ENCODE data around the gene TREX2.

Gene TREX2, protein sequence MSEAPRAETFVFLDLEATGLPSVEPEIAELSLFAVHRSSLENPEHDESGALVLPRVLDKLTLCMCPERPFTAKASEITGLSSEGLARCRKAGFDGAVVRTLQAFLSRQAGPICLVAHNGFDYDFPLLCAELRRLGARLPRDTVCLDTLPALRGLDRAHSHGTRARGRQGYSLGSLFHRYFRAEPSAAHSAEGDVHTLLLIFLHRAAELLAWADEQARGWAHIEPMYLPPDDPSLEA

DNA sequence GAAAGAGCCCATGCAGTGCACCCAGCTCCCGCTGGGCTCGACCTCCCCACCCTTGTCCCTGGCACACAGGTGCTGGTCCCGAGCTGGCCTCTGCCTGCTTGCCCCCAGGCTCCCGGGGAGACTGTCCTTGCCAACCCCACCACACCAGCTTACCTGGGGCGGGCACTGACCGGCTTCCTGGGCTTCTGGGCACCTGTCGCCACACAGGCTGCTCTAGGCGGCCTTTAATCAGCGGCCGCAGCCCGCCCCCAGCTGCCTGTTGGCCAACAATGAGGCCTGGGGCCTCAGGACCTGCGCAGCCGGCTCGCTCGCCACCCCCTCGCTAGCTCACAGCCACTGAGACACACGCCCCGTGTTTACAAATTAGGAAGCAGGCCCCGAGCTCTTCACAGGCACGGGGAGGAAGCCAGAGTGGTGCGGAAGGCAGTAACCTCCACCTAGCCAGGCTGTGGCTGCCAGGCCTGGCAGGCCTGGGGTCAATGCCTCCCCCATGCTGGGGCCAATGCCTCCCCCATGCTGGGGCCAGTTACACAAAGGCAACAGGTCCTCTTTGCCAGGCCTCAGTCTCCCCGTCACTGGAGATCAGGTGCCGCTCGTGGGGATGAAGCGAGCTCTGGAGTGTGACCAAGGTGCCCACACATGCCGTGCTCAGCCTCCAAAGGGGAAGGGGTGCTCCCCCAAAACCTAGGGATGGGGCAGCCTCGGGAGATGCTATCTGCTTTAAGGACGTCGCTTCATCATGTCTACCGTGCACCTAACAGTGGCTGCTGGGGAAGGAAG is at the start of gene TREX2:
Gene TREX2, minus strand, starts transcription at position 201 of the 780 bp plus-strand sequence. CDS start 626 bp downstream, outside the sequence.
- no peak for DNase-seq

- no peak for DNase-seq
Measured at GRCh38 chrX:153495362-153495751, 49.5 kb upstream of the TREX2 start.

DNA sequence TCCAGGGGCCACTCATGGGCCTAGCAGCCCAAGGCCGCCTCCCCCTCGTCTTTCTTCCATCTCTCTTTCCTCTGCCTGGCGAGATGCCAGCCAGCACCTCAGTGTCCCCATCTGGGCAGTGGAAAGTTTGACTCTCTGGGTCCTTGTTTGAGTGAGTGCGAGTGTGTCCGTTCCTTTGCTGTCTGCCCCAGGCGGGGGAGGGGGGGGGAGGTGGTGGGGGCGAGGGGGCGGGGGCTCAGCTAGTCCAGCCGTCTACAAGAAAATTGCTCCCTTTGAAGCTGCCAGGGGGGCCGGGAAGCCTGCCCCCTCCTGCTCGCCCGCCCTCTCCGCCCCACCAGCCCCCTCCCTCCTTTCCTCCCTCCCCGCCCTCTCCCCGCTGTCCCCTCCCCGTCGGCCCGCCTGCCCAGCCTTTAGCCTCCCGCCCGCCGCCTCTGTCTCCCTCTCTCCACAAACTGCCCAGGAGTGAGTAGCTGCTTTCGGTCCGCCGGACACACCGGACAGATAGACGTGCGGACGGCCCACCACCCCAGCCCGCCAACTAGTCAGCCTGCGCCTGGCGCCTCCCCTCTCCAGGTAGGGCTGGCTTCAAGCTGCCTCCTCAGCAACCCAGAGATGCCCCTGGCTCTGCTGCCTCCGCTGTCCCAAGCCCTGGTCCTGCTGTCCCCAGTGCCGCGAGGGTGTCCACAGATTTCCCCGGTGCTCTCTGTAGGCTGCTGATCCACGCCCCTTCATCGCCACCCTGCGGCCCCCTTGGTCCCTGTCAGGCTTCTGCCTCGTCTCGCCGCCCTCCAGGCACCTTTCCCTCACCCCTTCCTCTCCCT is 48.9 kb upstream of the TREX2 start, which contains the start of gene BGN:
Gene BGN, plus strand, starts transcription at position 440 of the 821 bp plus-strand sequence. CDS start 9,652 bp downstream, outside the sequence.
- DNase-seq = peak; percentile 3 to 27

DNA sequence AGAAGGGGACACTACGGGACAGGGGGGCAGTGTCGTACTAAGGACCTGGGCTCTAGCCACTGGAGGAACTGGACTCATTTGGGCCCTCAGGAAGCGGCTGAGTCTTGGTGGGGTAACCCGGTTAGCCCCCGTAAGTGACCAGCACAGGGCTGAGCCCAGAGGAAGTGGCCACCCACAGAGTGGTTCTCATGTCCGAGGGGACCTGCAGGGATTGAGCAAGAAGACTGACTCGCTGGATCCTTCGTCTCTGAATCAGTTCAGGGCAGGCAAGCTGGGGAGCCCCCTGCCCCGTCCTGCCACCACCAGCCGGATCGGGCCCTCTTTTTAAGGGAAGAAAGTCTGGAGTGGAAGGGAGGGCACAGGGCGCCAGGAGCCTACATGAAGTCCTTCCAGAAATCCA is 48.2 kb upstream of the TREX2 start:
- no peak for DNase-seq

DNA sequence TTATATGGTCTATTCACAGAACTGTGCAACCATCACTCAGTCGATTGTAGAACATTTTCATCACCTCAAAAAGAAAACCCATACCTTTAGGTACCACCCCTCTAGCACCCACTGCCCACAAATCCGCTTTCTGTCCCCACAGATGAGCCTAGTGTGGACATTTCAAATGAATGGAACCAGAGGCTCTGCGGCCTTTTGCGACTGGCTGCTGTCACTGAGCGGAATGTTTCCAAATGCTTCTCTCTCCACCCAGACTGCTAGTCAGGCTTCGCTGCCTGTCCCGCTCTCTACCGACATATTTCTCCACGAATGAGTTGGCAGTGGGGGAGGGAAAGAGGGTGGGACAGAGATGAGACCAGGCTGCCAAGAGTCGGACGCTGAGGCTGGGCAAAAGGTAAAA is 47.2 kb upstream of the TREX2 start:
- DNase-seq = no peak

DNA sequence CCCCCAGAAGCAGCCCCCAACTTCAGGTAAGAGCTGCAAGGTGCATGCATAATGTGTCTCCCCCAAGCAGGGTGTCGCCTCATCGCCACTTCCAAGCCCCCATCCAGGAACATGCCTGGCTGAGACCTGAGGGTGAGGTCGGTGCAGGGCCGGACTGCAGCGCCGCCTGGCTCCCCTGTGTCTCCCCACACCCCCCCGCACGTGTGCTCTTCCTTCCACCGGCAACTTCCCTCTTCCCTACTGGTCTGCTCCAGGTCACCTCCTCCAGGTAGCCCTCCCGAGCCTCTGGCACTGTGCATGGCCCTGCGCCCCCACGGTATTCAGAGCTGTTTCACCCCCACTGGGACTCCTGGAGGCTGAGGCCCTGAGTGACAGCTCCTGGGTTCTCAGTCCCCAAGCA is 46.7 kb upstream of the TREX2 start:
- DNase-seq = no peak

DNA sequence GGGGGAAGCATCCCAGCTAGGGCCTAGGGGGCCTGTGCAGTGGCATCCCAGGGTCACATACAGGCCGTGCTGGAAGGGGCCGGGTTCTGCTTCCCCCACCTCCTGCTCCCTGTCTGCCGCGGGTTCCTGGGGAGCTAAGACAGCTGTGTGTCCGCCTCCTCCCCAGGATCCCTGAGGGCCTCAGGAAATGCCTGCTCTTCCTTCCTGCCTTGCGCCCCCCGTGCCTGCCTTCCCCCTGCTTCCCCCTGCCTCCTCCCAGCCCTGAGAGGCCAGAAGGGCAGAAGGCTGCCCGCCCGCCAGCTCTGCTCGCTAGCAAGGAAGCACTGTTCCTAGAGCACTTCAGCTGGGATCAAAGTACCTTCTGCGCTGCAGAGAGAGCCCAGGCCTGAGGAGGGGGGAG is 46.1 kb upstream of the TREX2 start:
- DNase-seq = no peak

GRCh38 chrX:153491351-153491914 is 45.6 kb upstream of the TREX2 start:
- no peak for DNase-seq

- DNase-seq = no peak
Measured at GRCh38 chrX:153490217-153490930, 44.5 kb upstream of the TREX2 start.

GRCh38 chrX:153488231-153488914 is 42.5 kb upstream of the TREX2 start:
- no peak for DNase-seq

DNA sequence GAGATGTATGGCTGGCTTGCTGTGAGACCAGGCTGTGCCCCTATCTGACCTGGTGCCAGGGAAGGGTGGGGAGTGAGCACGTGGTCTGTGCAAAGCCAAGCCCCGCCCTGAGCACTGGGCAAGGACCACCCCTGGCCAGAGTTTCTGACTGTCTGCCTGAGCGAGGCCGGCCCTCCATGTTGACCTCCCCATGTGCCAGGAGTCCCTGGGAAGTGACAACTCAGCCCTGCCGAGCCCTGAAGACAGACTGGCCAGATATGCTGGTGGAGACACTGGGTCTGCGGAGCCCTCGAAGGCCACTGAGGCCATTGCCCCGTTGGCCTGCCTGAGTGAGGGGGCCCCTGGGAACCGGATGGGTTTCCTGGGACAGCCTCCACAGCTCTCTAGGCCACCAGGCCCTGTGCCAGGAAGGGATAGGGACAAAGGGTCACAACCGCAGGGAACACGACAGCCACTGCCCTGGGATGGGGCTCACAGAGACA is 41.8 kb upstream of the TREX2 start:
- DNase-seq = no peak

- no peak for DNase-seq
Measured at GRCh38 chrX:153486171-153486570, 40.3 kb upstream of the TREX2 start.

GRCh38 chrX:153485396-153486080 is 39.7 kb upstream of the TREX2 start:
- DNase-seq = no peak

- DNase-seq = no peak
Measured at GRCh38 chrX:153482376-153483015, 36.6 kb upstream of the TREX2 start.

DNA sequence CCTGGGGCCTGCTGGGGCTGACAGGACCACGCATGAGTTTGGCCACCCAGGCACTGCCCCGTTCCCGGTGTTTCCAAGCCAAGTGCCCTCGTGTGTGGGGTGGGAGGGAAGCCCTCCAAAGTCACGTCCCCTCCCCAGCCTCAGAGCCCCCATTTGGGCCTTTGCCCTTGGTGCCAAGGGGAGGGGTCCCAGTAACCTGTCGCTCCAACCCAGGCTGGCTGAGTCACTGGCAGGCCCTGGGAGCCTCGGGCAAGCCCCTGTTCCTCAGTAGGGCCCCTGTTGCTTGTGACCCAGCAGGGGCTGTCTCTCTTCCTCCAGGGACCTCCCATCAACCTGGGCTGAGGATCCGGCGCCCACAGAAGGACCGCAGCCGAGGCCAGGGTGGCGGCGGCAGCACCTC is 35.2 kb upstream of the TREX2 start:
- no peak for DNase-seq

DNA sequence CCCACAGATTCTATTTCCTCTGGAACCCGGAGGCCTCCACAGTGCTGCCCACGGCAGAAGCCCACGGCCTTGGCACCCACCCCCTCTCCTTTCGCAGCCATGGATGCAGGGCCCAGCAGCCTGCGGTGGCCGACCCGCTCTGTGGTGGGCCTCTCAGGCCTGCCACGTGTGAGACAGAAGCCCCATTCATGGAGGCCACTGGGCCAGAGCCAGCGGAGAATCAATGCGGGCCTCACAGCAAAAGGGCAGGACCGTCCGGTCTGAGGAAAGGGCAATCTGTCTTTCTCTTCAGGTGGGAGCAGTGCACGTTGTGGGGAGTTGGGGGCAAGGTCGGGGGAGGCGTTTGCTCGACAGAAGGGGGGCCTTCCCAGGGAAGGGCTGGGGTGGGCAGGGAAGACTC is 32.9 kb upstream of the TREX2 start:
- DNase-seq = peak in 1 of 2 donors; percentile 21

DNA sequence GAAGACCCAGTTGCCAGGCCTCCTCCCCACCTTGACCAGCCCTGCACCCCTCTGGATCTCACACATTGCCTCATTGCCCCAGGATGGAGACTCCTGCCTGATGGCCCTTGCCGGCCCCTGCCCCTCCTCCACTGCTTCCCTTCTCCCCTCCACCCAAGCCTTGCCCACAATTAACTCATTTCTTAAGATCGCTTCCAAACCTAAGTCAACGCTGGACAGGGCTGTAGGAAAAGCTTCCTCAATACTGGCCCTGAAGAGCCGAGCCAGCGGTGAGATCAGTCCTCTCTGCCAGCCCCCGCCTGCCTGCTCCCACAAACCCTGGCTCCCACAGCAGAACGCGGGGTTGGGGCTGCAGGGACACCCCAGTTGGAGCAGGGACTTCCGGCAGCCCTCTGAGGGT is 32.0 kb upstream of the TREX2 start:
- DNase-seq = no peak

GRCh38 chrX:153477364-153477857 is 31.6 kb upstream of the TREX2 start:
- DNase-seq = no peak

DNA sequence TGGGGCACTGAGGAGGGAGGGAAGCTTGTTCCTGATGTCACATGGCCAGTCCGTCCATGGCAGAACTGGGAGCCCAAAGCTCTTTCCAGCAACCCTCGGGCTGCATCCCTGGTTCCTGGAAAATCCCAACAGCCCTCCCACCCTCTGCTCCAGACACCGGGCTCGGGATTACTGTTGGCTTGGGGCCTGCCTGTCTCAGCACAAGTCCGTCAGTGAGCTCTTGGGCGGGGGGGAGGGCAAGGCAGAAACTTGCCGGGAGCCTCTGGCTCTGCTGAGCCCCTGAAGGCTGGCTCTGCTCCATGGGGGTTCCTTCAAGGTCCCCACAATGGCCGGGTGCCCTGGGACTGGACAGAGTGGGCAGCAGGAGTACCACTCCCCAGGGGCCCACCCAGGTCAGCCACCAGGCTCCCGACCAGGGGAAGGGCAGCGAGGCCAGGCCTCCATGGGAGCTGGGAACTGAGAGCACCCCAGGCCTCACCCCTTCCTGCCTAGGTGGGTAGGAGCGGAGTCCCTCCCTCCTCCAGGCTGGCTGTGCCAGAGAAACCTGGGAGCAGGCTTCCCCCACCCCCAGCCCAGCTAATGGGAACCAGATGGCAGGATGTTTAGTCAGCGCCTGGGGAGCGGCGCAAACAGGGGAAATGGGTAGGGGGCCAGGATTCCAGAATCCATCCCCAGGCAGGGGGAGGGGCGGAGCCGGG is 31.0 kb upstream of the TREX2 start:
- DNase-seq = no peak
